ENCODE results near the gene TUB. TPM values are rescaled to one million over a fixed set of nuclear protein-coding genes. Genes with fewer than 3 reads are reported as not detected.

TUB gene
- total RNA-seq, 4 donors from 2014 or later = 16.3 to 25.8 (median 22.7) TPM

GRCh38 chr11:8122173-8122764 is 41.3 kb downstream of the TUB start:
- Histone ChIP-seq H3K27me3 (no peaks in the 10 kb centered on the region), H3K36me3 (no peaks in the 10 kb centered on the region), H3K27ac (no peak overlapping the region), H3K9me3 (no peaks in the 10 kb centered on the region), H3K4me3 (replicated peaks in 1 of 3) (no peak overlapping the region), H3K4me1 (no peaks in the 10 kb centered on the region)
- TF ChIP-seq, protein P1, sequence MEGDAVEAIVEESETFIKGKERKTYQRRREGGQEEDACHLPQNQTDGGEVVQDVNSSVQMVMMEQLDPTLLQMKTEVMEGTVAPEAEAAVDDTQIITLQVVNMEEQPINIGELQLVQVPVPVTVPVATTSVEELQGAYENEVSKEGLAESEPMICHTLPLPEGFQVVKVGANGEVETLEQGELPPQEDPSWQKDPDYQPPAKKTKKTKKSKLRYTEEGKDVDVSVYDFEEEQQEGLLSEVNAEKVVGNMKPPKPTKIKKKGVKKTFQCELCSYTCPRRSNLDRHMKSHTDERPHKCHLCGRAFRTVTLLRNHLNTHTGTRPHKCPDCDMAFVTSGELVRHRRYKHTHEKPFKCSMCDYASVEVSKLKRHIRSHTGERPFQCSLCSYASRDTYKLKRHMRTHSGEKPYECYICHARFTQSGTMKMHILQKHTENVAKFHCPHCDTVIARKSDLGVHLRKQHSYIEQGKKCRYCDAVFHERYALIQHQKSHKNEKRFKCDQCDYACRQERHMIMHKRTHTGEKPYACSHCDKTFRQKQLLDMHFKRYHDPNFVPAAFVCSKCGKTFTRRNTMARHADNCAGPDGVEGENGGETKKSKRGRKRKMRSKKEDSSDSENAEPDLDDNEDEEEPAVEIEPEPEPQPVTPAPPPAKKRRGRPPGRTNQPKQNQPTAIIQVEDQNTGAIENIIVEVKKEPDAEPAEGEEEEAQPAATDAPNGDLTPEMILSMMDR (IDR thresholded peaks at IDR 0.05) = no peak
- no peak for TF ChIP-seq POLR2A (IDR thresholded peaks at IDR 0.05)
- WGBS, 2 donors = 89 to 96% methylated on average over 1 of the region's 1 CpG
- DNase-seq = no peak
- intact Hi-C loops (cut with DNase I) = no loop called here

- TF ChIP-seq, protein P1 (IDR thresholded peaks at IDR 0.05) = no peak
- TF ChIP-seq POLR2A (IDR thresholded peaks at IDR 0.05) = no peak
- 67 to 73% methylated on average over 8 of the region's 8 CpGs for WGBS, 2 donors
- H3K27me3 ChIP-seq = no peaks in the 10 kb centered on the region
- no peaks in the 10 kb centered on the region for H3K4me1 ChIP-seq
- intact Hi-C loops (cut with DNase I) = no loop called here
- no peaks in the 10 kb centered on the region for H3K36me3 ChIP-seq
- H3K27ac ChIP-seq = no peak overlapping the region
- DNase-seq = no peak
- no peak overlapping the region for H3K4me3 ChIP-seq (replicated peaks in 1 of 3)
- no peaks in the 10 kb centered on the region for H3K9me3 ChIP-seq
Observed at GRCh38 chr11:8126649-8127289, 45.8 kb downstream of the TUB start.

DNA sequence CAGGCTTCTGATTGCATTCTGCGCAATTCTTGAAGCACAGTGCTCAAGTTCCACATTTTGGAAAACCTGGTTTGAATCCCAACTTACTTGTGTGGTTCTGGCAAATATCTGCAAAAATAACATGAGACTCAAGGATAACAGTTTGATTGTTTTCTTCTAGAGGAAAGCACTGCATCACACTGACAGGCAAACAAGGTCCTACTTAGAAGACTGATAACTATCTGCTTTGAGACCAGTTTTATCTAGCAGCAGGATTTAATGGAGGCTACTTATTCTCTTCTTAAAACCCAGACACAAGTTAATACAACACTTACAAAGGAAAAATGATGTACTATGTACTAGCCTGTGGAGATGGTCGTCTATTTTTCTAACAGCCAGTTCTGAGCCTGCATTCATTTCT is 46.4 kb downstream of the TUB start:
- H3K27me3 ChIP-seq = no peaks in the 10 kb centered on the region
- H3K36me3 ChIP-seq = no peaks in the 10 kb centered on the region
- no peak overlapping the region for H3K27ac ChIP-seq
- H3K9me3 ChIP-seq = no peaks in the 10 kb centered on the region
- intact Hi-C loops (cut with DNase I) = no loop called here
- no peak overlapping the region for H3K4me3 ChIP-seq (replicated peaks in 1 of 3)
- WGBS, 2 donors = 60 to 61% methylated on average over 2 of the region's 2 CpGs
- no peak for DNase-seq
- no peaks in the 10 kb centered on the region for H3K4me1 ChIP-seq
- TF ChIP-seq, protein P1 (IDR thresholded peaks at IDR 0.05) = no peak
- no peak for TF ChIP-seq POLR2A (IDR thresholded peaks at IDR 0.05)

GRCh38 chr11:8138526-8138925 is 57.5 kb downstream of the TUB start:
- H3K36me3 ChIP-seq = no peaks in the 10 kb centered on the region
- H3K4me1 ChIP-seq = no peaks in the 10 kb centered on the region
- no peak for TF ChIP-seq POLR2A (IDR thresholded peaks at IDR 0.05)
- TF ChIP-seq, protein P1 (IDR thresholded peaks at IDR 0.05) = no peak
- intact Hi-C loops (cut with DNase I) = no loop called here
- no peak overlapping the region for H3K4me3 ChIP-seq (replicated peaks in 1 of 3)
- no peak overlapping the region for H3K27ac ChIP-seq
- H3K9me3 ChIP-seq = no peaks in the 10 kb centered on the region
- 92 to 94% methylated on average over 2 of the region's 2 CpGs for WGBS, 2 donors
- DNase-seq = no peak
- H3K27me3 ChIP-seq = no peaks in the 10 kb centered on the region

DNA sequence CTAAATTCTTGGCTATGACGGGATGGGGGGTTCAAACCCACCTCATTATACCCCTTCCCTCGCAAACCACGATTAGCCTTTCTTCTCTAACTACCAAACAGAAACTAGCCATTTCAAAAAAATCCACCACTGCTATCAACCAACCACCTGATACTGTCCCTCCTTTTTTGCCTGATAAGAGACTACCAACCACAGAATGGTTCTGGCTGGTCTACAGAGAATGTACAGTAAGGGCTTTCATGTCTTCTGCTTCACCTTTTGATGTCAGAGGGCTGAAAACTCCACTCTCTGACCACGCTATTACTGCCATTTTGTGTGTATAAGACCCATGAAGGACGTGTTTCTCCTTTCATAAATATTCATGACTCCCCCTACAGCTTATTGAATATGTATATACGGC is 68.7 kb downstream of the TUB start:
- Histone ChIP-seq H3K4me1 (no peaks in the 10 kb centered on the region), H3K4me3 (replicated peaks in 1 of 3) (no peak overlapping the region), H3K9me3 (no peaks in the 10 kb centered on the region), H3K36me3 (no peaks in the 10 kb centered on the region), H3K27me3 (no peaks in the 10 kb centered on the region), H3K27ac (no peak overlapping the region)
- intact Hi-C loops (cut with DNase I) = no loop called here
- TF ChIP-seq POLR2A (IDR thresholded peaks at IDR 0.05) = no peak
- TF ChIP-seq, protein P1 (IDR thresholded peaks at IDR 0.05) = no peak
- WGBS, 2 donors = 91 to 92% methylated on average over 6 of the region's 6 CpGs
- no peak for DNase-seq
